ENCODE data around the gene RABGEF1. TPM values are rescaled to one million over a fixed set of nuclear protein-coding genes. Genes with fewer than 3 reads are reported as not detected.

The RABGEF1 gene
- total and polyA plus RNA-seq, 2 of the 8 experiments (the other 6 are each of a cell fraction or from before 2014, with no cell fraction given) = 10.2 to 18.0 TPM

DNA sequence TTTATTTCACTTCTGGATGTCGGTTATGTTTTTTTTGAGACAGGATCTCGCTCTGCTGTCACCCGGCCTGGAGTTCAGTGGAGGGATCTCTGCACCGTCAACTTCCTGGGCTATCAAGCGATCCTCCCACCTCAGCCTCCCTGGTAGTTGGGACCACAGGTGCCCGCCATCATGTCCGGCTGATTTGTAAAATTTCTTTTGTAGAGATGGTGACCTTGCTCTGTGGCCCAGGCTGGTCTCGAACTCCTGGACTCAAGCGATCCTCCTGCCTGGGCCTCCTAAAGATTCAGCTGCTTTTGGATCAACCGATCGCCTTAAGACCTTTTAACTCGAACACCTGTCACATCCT is 606 bp upstream of the RABGEF1 start (continued):
- TF ChIP-seq, protein P1, sequence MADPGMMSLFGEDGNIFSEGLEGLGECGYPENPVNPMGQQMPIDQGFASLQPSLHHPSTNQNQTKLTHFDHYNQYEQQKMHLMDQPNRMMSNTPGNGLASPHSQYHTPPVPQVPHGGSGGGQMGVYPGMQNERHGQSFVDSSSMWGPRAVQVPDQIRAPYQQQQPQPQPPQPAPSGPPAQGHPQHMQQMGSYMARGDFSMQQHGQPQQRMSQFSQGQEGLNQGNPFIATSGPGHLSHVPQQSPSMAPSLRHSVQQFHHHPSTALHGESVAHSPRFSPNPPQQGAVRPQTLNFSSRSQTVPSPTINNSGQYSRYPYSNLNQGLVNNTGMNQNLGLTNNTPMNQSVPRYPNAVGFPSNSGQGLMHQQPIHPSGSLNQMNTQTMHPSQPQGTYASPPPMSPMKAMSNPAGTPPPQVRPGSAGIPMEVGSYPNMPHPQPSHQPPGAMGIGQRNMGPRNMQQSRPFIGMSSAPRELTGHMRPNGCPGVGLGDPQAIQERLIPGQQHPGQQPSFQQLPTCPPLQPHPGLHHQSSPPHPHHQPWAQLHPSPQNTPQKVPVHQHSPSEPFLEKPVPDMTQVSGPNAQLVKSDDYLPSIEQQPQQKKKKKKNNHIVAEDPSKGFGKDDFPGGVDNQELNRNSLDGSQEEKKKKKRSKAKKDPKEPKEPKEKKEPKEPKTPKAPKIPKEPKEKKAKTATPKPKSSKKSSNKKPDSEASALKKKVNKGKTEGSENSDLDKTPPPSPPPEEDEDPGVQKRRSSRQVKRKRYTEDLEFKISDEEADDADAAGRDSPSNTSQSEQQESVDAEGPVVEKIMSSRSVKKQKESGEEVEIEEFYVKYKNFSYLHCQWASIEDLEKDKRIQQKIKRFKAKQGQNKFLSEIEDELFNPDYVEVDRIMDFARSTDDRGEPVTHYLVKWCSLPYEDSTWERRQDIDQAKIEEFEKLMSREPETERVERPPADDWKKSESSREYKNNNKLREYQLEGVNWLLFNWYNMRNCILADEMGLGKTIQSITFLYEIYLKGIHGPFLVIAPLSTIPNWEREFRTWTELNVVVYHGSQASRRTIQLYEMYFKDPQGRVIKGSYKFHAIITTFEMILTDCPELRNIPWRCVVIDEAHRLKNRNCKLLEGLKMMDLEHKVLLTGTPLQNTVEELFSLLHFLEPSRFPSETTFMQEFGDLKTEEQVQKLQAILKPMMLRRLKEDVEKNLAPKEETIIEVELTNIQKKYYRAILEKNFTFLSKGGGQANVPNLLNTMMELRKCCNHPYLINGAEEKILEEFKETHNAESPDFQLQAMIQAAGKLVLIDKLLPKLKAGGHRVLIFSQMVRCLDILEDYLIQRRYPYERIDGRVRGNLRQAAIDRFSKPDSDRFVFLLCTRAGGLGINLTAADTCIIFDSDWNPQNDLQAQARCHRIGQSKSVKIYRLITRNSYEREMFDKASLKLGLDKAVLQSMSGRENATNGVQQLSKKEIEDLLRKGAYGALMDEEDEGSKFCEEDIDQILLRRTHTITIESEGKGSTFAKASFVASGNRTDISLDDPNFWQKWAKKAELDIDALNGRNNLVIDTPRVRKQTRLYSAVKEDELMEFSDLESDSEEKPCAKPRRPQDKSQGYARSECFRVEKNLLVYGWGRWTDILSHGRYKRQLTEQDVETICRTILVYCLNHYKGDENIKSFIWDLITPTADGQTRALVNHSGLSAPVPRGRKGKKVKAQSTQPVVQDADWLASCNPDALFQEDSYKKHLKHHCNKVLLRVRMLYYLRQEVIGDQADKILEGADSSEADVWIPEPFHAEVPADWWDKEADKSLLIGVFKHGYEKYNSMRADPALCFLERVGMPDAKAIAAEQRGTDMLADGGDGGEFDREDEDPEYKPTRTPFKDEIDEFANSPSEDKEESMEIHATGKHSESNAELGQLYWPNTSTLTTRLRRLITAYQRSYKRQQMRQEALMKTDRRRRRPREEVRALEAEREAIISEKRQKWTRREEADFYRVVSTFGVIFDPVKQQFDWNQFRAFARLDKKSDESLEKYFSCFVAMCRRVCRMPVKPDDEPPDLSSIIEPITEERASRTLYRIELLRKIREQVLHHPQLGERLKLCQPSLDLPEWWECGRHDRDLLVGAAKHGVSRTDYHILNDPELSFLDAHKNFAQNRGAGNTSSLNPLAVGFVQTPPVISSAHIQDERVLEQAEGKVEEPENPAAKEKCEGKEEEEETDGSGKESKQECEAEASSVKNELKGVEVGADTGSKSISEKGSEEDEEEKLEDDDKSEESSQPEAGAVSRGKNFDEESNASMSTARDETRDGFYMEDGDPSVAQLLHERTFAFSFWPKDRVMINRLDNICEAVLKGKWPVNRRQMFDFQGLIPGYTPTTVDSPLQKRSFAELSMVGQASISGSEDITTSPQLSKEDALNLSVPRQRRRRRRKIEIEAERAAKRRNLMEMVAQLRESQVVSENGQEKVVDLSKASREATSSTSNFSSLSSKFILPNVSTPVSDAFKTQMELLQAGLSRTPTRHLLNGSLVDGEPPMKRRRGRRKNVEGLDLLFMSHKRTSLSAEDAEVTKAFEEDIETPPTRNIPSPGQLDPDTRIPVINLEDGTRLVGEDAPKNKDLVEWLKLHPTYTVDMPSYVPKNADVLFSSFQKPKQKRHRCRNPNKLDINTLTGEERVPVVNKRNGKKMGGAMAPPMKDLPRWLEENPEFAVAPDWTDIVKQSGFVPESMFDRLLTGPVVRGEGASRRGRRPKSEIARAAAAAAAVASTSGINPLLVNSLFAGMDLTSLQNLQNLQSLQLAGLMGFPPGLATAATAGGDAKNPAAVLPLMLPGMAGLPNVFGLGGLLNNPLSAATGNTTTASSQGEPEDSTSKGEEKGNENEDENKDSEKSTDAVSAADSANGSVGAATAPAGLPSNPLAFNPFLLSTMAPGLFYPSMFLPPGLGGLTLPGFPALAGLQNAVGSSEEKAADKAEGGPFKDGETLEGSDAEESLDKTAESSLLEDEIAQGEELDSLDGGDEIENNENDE (IDR thresholded peaks at IDR 0.05; ENCODE audit: insufficient replicate concordance, low read length) = no peak
- TF ChIP-seq CHD1 (IDR thresholded peaks at IDR 0.05; ENCODE audit: low read depth, low read length) = no peak
- TF ChIP-seq POLR2A (IDR thresholded peaks at IDR 0.05; ENCODE audit: control extremely low read depth in 1 of 2, low read depth in 2 of 2, low read length in 2 of 2) = no peak
- TF ChIP-seq TEAD4 (IDR thresholded peaks at IDR 0.05; ENCODE audit: low read depth, low read length) = no peak
- no peak for TF ChIP-seq HDAC2 (IDR thresholded peaks at IDR 0.05; ENCODE audit: borderline replicate concordance in 1 of 2, low read depth in 2 of 2, low read length in 2 of 2)
- TF ChIP-seq EGR1 (IDR thresholded peaks at IDR 0.05; ENCODE audit: borderline replicate concordance, low read depth, low read length) = no peak
- TF ChIP-seq CREB1 (IDR thresholded peaks at IDR 0.05) = no peak
- no peak for TF ChIP-seq RAD21 (IDR thresholded peaks at IDR 0.05 in 1 of 2, conservative IDR thresholded peaks at IDR 0.05 in 1 of 2; ENCODE audit: low read depth in 2 of 2, low read length in 2 of 2)
- TF ChIP-seq RBBP5 (IDR thresholded peaks at IDR 0.05; ENCODE audit: borderline replicate concordance, low read depth, low read length) = no peak
- TF ChIP-seq MAX (IDR thresholded peaks at IDR 0.05) = no peak
